ENCODE results near the gene PRKAA1.

PRKAA1 gene

GRCh38 chr5:40798012-40798800, at the start of gene PRKAA1:
PRKAA1 (minus strand) TSS chr5:40798374; CDS start chr5:40798189, 185 bp downstream.
- peak; percentile 83 for DNase-seq

DNA sequence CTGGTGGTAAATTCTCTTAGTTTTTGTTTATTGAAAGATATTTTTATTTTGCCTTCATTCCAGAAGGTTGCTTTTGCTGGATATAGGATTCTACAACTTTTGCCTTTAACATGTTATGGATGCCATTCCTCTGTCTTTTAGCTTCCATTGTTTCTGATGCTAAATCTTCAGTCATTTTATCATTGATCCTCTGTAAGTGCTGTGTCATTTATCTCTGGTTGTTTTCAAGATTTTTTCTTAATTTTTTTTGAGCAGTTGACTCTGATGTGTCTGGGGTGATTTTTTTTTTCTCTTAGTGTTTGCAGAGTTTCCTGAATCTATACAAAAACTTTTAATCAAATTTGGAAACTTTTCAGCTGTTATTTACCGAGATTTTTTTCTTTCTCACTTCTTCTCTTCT, 49.4 kb upstream of the PRKAA1 start:
- no peak for DNase-seq

- DNase-seq, result no peak
Observed at GRCh38 chr5:40846371-40846770, 48.2 kb upstream of the PRKAA1 start.

GRCh38 chr5:40844565-40844964, 46.4 kb upstream of the PRKAA1 start:
- no peak for DNase-seq

DNA sequence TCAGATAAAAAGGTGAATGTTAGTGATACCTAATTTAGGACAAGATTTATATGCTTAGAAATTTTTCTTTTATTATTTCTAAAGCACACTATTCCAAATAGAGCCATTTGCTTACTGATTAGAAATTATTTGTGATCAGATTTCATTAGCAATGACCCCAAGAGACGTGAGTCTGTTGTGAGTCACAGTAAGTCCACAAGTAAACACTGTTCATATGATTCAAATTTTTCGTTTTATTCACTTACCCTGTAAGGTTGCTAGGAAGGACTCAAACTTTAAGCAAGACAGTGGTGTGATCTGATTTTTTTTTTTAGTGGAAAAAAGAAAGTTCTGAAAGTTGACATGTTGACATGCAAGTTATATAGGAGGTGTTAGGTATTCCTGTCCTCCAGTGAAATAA, 44.2 kb upstream of the PRKAA1 start:
- DNase-seq, result no peak

DNA sequence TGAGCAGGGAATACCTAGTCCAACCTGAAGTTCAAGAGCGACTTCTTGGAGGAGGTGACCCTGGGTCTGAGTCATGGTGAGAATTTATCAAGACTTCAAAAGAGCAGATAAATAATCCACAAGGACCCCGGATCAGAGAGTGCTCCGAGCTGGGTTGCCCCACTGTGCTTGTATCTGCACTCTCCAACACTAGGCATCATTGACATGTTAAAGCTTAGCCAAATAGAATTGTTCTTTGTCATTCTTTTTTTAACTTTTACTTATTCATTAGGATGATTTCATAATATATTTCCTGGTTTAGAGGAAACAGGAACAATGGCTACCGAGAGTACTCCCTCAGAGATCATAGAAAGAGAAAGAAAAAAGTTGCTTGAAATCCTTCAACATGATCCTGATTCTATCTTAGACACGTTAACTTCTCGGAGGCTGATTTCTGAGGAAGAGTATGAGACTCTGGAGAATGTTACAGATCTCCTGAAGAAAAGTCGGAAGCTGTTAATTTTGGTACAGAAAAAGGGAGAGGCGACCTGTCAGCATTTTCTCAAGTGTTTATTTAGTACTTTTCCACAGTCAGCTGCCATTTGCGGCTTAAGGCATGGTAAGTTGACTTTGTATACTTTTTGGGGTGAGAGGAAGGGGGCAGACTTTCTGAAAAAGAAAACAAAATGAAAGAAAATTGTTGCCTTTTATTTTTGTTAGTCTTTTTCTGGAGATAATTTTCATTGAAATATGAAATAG, 43.1 kb upstream of the PRKAA1 start, which contains the start of gene CARD6:
Gene CARD6 (plus strand): TSS at position 300 of the 738 bp plus-strand sequence. CDS start 16 bp downstream, at position 316.
- no peak for DNase-seq

DNA sequence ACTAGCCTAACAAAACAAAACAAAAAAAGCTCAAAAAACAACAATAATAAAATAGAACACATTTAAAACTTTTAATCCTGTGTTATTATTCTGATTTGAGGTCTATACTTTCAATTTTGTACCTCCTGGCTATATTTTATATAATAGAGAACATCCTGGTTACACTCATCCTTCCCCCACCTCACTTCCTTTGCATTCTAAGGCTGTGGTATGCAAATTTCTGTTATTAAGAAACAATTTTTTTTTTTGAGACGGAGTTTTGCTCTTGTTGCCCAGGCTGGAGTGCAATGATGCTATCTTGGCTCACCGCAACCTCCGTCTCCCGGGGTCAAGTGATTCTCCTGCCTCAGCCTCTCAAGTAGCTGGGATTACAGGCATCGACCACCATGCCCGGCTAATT, 39.9 kb upstream of the PRKAA1 start:
- DNase-seq, result no peak

DNA sequence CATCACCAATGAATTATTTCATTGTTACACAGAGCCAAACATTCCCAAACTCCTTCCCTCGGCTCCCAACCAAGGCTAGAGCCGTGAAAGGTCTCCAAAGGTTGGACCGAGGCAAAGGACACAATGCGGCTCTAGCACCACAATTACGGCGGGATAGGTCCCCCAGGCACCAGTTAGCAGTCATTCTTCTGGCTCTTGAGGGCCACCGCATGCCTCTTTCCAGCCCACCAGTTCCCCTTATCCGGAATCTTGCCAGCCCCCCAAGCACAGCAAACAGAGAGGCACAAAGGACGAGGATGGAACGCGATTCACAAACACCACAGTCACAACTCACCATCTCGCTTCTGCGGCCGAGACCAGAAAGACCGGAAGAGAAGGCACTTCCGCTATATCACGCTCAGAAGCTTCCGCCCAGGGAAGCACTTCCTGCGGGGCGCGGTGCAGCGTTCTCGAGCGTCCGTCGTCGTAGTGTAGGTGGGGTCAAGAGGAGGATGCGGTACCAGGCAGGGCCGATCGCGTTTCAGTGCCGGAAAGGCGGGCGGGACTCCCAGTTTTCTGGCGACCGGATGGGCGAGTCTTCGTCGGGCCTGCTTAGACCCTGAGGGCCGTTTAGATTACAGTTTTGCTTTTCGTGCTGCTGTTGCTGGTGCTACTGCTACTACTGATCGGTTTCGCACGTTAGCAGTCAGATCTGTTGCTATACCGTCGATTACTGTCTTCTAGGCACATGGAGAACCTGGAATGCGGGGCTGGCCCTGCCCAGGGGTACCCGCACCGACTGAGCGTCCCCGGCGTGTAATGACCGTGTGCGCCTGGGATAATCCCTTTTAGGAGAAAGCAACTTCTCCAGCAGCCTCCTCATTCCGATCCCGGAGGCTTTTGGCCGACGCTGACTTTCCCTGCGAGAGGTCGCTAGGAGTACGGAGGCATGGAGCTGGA, 36.9 kb upstream of the PRKAA1 start, which contains the start of gene RPL37:
Gene RPL37 (minus strand): TSS at position 374 of the 939 bp plus-strand sequence. CDS start 37 bp downstream, at position 337.
- DNase-seq, result peak; percentile 85

DNA sequence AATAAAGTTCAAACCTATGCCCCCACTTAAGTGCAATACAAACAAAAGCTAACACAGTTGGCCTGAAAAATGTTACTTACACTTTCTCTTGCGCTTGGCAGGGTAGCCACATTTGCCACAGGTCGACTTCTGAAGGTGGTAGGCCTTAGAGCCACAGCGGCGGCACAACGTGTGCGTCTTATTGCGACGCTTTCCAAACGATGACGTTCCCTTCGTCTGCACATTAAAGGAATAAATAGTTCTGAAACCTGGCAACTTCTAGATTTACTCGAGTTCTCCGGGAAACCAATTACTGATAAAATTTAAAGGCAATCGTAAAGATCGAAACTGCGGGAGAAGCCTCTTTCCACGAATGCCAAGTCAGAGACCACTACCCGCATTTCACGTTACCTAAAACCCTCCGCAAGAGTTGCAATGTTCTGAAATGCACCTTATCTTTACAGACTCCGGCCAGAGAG, 36.2 kb upstream of the PRKAA1 start:
- no peak for DNase-seq

GRCh38 chr5:40833712-40834229, 35.6 kb upstream of the PRKAA1 start:
- DNase-seq, result no peak

GRCh38 chr5:40832345-40832744, 34.2 kb upstream of the PRKAA1 start:
- no peak for DNase-seq

GRCh38 chr5:40831346-40832210, 33.4 kb upstream of the PRKAA1 start:
- no peak for DNase-seq

GRCh38 chr5:40829748-40830533, 31.8 kb upstream of the PRKAA1 start:
- DNase-seq, result no peak

DNA sequence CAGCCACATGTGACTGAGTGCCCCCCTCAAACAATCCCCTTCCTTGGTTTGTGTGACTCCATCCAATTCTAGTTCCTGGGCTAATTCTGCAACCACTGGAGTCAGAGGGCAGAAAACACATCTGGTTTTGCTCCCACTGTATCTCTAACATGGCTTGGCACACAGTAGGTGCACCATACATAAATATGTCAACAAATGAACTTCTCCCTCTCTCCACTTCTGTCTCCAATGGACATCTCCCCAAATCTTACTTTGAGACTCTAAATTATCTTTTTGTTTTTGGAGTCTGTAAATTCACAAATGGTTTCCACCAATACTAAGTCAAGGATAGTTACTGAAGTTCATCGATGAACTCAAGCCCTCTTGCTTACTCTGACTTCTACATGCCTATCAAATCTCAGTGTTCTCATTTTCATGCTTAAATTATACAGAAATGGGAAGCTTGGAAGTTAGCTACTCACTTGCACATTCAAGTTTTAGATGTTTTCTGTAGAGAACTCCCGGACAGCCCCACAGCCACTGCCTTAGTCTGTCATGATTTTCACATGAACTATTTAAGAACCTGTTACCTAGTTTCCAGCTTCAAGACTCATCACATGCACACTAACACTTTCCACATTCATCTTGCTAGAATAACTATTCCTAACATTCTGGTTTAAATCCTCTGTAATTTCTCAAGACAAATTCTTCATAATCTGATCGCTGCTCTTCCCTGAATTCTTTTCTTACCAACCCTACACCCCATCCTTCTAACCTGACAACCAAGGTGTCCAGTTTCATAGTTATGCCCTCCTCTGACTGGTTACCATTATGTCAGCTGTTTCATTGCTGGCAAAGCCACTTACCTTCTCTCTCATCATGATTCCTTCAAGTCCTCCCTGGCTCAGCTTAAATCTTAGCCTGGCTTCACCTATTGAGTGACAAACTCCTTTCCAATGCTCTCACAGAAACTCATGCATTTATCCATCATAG, 30.8 kb upstream of the PRKAA1 start:
- no peak for DNase-seq

- DNase-seq, result no peak
Observed at GRCh38 chr5:40828021-40828631, 30.0 kb upstream of the PRKAA1 start.

GRCh38 chr5:40827188-40827977, 29.2 kb upstream of the PRKAA1 start:
- no peak for DNase-seq

DNA sequence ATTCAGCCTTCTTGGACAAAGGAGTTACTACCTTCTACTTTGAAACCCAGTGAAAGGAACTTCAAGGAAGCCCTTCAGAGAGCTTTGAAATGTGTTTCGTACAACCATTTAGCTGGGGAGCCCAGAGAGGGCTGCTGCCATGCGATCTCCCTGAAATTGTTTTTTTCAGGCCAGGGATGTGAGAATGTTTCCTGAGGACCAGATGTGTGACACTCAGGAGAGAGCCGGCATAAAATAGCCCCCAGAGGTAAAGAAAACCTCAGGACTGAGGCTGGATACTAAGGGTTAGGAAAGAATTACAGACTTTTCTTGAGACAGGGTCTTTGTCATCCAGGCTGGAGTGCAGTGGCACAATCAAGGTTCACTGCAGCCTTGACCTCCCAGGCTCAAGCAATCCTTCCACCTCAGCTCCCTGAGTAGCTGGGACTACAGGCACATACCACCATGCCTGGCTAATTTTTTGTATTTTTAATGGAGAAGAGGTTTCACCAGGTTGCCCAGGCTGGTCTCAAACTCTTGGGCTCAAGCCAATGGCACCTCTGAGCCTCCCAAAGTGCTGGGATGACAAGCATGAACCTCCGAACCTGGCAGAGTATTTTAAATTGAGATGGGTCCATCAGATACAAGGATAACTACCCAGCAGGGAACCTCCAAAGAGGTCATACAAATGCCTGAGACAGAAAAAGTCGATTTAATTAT, 28.5 kb upstream of the PRKAA1 start:
- DNase-seq, result no peak
